HG03521 (cell line): ENCODE measurements around the gene ZBED2.
"Not testable (repeated sequence)": the region's sequence is repeated elsewhere in the genome, so short reads cannot be mapped to it uniquely, and the experiment has no call there.

Source experiments
- ATAC-seq: cut with Tn5 transposase; IDR thresholded peaks from one replicate; pipeline ENCODE4 v1.9.1; 2021; ENCODE audit warnings: mild to moderate bottlenecking, moderate library complexity; ENCODE audit not compliant: unreplicated experiment

The ZBED2 gene

GRCh38 chr3:111577798-111578685 is 17.1 kb downstream of the ZBED2 start:
- ATAC-seq, result peak; percentile 81

- no peak for ATAC-seq
Measured at GRCh38 chr3:111577113-111577512, 18.0 kb downstream of the ZBED2 start.

GRCh38 chr3:111571907-111572460 is 23.2 kb downstream of the ZBED2 start:
- no peak for ATAC-seq

- ATAC-seq, result no peak
Measured at GRCh38 chr3:111571282-111571681, 23.9 kb downstream of the ZBED2 start.

- no peak for ATAC-seq
Measured at GRCh38 chr3:111570404-111571030, 24.6 kb downstream of the ZBED2 start.

- ATAC-seq, result no peak
Measured at GRCh38 chr3:111568911-111569310, 26.2 kb downstream of the ZBED2 start.

GRCh38 chr3:111568355-111568754 is 26.8 kb downstream of the ZBED2 start:
- no peak for ATAC-seq

- ATAC-seq, result no peak
Measured at GRCh38 chr3:111566844-111567243, 28.3 kb downstream of the ZBED2 start.

- ATAC-seq, result not testable (repeated sequence)
Measured at GRCh38 chr3:111561902-111562301, 33.2 kb downstream of the ZBED2 start.

GRCh38 chr3:111548756-111549155 is 46.4 kb downstream of the ZBED2 start:
- ATAC-seq, result no peak

GRCh38 chr3:111548092-111548491 is 47.1 kb downstream of the ZBED2 start:
- peak; percentile 42 for ATAC-seq

GRCh38 chr3:111547631-111548030 is 47.5 kb downstream of the ZBED2 start:
- peak; percentile 80 for ATAC-seq

- no peak for ATAC-seq
Measured at GRCh38 chr3:111545349-111545748, 49.8 kb downstream of the ZBED2 start.
